NCI-H146 (cell line): ENCODE data around the gene KLHL29.

Experiments used
- DNase-seq: peaks from one replicate; lab custom pipeline; 2025; lab: John Stamatoyannopoulos, UW

The KLHL29 gene

DNA sequence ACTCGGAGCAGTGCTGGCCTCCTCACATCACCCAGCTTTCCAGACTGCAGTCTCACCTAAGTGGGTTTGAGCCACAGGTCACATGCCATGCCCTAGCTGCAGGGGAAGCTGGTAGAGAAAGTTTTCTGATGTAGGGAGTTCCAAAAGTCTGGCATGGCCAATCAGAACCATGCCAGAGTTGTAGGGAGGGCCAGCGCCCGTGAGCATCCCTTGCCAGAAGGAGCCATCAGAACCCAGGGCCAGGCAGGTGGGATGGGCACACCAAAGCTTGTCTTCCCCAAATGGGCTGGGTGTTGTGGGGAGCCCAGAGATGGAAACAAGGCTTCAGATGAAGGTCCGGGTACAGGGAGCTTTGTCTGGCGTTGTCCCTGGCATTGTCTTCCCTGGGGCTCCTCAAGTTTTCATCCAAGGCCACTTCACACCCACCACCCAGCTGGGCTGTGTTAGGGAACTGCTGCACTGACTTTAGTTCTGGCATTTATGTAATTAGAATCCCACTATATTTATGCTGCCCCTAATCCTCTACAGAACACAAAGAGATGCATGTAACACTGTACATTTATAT, 247.9 kb downstream of the KLHL29 start:
- DNase-seq: no peak

DNA sequence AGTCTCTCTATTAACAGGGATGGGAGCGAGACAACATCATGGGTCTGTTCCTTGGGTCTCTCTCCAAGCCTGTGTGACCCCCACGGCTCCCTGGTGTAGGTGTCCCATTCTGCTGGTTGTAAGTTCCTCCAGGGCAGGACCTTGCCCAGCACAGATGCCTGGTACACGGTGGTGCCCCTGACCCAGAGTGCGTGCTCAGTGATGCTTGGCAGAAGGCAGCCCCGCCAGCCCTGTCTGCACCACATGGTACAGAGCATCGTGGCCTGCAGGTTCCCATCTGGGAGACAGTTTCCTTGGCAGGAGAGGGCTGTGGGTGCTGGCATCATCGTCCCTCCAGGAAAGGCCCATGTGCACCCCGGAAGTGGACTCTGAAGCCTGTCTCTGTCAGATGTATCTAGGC, 249.0 kb downstream of the KLHL29 start:
- no peak for DNase-seq

DNA sequence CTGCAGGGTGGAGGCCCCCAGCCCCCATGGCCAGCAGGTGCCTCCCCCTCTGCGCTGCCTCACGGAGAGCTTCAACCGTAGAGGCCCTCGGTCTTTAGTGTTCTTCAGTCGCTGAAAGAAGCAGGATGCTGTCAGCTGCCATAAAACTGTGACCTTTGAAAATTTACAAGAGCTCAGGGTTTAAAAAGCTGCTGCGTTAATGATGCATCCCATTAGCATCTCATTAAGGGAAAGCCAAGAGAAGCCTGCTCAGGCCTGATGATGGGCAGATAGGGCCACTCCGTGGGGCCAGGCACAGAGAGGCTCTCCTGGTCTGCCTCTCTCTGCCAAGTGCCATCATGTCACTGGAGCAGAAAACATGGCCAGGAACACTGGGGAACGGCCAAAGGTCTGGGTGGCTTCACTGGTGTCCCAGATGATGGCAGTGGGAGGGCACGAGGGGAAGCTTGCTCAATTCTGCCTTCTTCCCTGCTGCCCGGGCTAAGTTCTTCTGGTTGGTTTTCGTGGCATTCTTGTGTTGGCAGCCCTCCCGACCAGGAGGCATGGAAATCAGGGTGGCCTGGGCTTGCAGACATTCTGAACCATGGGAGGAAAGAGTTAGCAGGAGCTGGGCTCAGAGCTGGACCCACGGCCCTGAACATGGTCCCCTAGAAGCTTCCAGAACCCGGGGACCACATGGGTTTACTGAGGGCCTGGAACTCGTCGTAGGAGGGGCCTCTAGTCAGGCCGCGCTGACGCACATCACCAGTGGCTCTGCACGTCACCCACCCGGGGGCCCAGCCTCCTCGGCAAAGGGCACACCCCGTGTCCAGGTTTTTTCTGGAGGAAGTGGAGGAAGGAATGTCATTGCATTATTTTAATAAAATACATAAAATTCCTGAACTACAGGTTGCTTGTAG, 250.7 kb downstream of the KLHL29 start:
- no peak for DNase-seq

DNA sequence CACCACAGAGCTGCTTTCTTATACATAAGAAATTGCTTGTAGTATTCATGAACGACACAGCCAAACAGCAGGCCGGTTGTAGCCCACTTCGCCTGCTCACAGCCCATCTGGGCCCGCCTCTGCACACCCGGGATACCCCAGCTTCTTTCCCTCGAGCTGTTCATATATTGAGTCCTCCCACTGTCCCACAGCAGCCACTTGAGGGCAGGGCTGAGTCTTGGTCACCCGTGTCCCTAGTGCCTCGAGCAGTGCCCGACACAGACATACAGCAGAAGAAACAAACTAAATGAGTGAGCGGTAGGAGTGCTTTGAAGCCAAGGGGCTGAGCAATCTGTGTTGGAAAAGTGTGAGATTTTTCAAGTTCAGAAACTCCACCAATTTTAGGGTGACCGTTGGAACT, 251.4 kb downstream of the KLHL29 start:
- DNase-seq: no peak

DNA sequence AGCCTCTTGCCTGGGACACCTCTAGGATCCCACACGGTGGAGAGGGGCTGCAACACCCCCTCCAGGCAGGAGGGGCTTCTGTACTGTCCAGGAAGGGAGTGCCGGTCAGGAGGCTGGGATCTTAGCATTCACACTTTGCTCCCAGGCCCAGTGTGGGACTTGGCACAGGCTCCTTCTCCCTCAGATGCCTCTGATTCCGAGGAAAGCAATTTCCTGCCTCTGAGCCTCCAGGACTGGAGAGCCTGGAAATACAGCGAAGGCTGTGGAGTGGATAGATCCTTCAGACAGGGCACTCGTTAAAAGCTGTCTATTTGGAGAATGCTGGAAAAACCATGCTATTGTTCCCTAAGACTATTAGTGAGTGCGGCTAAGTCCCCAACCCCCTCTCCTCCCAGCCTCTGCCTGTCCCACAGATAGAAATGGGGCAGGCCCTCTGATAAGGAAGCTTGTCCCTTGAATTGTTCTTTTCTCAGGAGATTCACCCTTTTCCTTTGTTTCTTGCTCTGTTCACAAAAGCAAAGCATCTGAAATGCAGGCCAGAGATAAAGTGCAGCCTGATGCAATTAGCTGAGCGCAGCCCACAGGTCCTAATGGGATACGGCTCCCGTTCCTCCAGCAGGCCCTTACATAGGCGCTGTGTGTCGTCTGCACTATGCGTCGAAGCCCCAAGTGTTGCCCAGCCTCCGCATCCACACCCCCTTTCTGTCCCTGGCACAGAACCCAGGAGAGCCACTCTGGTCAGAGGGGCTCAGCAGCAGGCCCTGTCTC, 252.2 kb downstream of the KLHL29 start:
- DNase-seq: no peak

DNA sequence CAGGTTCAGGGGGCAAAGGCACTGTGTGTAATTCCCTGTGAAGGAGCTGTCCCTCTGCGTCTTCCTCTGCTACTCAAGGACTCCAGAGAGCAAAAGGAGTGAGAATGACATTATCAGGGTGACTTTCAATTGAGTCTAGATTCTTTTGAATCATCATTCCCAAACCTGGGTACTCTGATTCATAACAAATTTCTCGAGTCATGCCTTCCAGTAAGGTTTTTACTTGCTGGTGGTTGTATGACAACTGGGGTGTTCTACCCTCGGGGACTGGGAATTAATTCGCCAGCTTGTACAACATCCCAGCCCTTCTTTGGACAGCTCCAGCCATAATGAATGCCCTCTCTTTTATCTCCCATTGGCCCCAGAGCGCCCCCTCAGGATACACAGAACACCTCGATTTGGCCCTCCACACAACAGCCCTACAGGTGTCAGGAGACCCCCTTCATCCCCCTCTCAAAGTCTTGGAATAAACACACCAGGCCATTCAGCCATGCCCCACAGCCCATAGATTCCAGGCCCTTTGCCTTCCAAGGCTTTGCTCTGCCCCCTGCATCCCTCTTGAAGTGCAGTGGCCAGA, 254.5 kb downstream of the KLHL29 start:
- no peak for DNase-seq

DNA sequence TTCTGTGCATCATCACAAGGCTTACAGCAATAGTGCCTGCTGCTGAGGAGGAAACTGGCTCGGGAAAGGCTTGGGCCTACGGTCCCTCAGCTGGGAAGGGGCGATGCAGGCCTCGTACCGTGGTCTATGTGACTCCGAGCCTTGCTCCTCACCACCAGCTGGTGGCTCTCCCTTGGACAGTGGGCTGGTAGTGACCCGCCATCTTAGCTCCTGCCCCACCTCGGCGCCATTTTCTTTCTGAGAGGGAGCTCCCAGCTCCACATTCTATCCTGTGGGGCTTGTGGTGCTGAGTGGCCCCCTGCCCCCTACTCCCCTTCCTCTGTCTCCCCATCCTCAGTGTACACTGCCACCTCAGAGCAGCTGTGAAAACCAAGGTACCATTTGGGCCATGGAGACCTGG, 255.7 kb downstream of the KLHL29 start:
- no peak for DNase-seq

DNA sequence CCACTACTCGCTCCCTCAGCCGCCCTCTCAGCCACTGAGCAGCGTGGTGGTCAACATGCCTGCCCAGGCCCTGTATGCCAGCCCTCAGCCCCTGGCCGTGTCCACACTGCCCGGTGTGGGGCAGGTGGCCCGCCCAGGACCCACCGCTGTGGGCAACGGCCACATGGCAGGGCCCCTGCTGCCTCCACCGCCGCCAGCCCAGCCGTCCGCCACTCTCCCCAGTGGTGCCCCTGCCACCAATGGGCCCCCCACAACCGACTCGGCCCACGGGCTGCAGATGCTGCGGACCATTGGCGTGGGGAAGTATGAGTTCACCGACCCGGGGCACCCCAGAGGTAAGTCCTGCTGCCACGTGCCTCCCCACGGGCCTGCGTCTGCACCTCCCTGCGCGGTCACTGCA, 257.5 kb downstream of the KLHL29 start:
- DNase-seq: no peak

DNA sequence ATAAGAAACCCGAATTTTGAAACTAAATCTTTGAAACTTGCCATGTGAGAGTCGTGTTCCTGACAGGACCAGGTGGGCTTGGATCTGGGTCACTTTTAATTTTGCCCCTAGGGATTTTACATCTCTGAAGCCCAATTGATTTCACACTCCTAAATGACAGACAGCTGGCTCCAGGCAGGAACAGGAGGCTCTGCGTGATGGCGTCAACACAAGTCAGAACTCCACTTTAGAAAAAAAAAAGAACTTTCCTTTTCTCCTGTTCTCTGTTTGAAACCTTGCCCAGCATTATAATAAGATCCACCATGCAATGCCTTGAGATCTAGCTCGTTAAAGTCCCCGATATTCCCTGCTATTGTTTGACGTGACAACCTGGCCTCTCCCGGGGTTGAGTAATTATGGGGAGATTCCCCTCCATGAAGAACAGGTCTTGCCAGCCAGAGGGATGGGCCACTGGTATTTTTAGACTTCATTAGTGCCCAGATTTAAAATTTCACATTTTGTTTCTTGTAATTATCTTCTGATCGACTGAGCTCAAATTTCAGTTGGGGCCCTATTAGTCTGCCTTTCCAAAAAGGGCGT, 260.3 kb downstream of the KLHL29 start:
- DNase-seq: no peak

DNA sequence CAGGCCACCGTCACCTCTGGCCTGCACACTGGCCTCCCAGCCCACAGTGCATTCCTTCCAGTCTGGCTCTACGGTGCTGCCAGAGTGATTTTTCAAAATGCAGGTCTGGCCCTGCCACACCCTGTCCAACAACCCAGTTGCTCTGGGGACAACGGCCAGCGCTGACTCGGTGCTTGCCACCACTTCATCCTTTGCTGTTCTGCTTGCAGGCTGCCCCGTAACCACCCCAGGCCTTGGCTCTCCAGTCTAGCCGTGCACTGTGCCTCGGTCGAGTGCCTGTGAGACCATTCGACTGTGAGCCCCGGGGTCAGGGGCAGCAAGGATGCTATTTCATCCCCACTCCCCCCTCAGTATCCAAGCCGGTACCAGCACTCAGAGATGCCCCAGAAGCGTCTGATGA, 262.6 kb downstream of the KLHL29 start:
- DNase-seq: no peak

DNA sequence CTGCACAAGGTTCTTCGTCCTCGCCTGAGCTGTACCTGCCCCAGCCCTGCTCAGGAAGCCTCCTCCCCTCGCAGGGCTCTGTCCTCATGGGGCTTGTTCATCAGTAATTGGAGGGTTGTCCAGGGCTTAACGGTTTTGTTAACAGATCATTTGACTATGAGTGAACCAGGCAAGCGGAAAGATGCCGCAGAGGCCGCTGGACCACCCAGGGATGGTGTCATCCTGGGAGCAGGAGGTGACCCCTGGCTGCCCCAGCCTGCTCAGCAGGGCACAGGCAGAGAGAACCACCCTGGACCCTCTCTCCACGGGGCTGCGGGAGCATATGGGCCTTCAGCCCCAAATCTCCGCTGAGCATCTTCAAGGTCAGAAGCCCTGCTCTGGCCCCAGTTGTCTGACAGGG, 264.3 kb downstream of the KLHL29 start:
- no peak for DNase-seq

DNA sequence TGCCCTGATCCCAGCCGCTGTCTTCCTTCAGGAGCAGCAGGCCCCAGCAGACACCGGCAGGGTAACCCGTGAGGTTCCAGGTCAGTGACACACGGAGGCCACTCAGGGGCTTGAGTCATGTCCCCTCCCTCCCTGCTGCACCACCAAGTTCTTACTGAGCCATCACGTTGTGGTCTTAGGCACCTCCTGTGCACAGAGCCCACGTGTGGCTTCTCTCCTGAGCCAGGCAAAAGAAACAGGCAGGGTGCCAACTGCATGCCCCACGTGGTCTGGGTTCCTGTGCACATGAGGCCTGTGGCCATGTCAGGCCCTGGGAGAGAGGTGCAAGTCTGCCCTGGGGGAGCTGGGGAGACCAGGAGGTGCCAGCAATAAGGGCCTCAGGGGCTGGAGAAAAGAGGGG, 264.8 kb downstream of the KLHL29 start:
- no peak for DNase-seq

DNA sequence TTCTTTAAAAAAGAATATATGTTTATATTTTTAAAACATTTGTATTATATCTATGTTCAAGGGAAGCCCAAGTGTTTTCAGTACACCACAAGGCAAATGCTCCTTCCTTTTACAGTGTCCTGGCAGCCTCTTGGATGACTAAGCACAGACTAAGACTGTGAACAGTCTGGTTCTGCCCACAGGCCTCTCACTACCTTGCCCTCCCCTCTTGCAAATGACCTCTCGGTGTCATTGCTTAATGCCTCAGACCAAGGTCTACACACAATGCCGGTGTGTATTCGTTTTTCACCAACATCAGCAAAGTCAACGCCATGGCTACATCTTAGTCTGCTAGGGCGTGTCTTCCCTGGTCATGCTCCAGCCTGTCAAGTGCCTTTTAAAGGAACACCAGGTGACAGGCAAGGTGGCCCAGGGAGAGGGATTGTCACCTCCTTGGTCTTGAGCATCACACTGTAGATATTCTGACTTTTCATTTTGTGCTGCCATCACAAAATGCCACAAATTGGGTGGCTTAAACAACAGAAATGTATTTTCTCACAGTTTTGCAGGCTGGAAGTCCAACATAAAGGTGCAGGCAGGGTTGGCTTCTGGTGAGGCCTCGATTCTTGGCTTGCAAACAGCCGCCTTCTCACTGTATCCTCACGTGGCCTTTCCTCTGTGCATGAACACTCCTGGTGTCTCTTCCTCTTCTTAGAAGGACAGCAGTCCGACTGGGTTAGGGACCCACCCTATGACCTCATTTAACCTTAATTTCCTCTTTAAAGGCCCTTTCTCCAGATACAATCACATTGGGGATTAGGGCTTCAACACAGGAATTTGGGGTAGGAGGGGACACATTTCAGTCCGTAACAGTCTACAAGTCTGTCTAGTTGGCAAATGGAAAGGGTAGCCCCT, 266.5 kb downstream of the KLHL29 start:
- DNase-seq: no peak

DNA sequence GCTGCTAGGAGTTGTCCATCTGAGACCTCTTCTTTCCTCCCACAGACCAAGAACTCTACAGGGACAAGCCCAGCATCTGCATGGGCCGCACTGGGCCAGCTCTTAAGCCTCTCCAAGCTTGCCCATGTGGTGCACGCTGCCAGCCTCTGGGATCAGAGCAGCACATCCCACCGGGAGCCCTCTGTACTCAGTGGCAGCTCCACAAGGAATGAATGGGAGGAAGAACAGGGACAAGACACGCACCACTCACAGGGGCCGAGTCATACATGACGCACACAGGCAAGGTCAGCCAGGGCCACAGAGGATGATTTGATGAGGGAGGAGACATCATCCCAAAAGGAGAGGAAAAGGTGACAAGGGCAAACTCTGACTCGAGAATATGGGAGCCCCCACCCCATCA, 268.3 kb downstream of the KLHL29 start:
- DNase-seq: no peak

DNA sequence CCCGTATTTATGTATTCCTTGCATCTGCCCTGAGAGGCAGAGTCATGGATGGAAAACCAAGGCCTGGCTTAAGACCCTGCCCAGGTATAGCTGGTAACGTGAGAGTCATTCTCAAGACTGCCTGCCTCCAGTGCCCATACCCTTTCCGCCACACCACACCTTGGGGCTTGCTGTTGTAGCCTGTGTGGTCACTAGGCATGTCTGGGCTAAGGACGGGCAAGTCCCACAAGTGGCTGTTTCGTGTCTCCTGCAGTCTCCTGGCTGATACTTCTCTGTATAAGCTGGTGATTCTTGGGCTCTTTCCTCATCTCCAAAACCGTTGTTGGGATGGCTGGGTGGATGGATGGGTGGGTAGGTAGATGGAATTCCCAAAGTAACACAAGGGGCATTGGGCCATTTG, 269.8 kb downstream of the KLHL29 start:
- DNase-seq: no peak

DNA sequence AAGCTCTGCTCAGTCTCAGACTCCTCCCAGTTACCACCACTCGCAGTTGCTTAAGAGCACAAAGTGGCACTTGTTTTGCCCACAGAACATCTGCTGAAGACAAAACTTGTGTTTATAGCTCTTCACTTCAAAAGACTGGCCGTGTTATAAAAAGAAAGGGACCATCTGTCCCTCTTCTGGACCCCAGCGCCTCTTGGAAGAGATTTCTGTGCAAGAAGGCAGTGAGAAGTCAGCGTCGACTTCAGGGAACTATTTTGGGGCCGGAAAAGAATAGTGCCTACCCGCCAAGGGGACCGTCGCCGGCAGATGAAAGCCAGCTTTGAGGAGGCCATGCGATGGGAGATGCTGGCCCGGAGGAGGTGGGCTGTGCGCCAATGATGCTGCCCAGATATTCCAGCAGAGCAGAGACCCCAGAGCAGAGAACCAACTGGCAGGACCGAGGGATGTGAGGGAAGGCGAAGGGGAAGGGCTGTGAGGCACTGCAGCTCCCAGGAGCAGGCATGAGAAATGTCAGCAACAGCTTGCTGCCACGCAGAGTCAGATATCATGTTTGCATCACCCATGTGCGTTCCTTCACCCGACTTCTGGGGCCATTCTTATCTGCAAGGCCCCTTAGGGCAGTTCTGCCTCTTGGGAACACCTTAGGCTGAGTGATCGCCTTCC, 271.1 kb downstream of the KLHL29 start:
- DNase-seq: no peak

DNA sequence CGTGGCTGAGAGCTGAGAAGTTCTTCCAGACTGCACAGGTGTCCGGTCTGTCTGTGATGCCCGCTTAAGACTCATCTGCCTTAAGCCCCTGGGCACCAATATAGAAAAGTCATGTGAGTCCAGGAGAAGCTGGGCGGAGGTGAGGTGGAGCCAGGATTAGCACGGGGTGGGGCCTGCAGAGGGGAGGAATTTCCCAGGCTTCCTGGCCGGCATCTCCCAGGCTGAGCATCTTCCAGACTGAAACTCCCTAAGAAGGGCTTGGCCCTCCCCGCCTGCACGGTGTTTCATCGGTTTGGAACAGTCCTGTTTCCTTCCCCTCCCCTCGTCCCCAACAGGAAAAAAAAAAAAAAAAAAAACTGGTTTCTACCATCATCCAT, 271.6 kb downstream of the KLHL29 start:
- DNase-seq: no peak

DNA sequence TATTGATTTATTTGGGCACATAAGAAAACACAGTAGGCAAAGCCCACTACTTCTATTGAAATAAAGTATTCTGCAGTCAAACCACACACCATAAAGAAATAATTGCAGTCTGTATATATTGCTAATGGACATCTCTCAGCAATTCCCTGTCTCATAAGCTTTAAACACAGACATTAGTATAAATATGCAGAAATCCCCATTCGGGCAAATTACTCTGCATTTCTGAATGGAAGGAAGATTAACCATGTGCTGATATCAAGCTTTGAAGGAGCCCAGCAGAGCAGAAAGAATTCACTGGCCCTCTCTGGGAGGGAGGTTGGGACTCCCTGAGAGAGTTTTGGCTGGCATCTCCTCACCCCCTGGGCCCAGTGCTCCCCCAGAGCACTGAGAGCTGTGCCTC, 272.4 kb downstream of the KLHL29 start:
- DNase-seq: no peak

DNA sequence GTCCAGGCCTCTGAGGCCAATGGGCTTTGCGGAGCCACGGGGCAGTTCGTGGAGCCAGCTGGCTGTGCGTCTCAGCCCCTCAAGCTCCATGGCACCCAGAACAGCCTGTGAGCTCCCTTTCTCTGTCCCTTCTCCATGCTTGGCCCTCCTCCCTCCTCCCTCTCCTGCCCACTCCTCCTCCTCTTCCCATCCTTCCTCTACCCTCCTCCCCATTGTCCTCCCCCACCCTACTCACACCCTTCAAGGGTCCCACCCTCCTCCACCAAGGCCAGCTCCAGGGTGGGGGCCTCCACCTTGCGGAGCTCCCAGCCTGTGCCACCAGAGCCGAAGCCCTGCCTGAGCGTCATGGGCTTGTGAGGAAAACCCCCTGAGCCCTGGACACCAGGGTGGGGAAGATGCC, 273.0 kb downstream of the KLHL29 start:
- DNase-seq: no peak

DNA sequence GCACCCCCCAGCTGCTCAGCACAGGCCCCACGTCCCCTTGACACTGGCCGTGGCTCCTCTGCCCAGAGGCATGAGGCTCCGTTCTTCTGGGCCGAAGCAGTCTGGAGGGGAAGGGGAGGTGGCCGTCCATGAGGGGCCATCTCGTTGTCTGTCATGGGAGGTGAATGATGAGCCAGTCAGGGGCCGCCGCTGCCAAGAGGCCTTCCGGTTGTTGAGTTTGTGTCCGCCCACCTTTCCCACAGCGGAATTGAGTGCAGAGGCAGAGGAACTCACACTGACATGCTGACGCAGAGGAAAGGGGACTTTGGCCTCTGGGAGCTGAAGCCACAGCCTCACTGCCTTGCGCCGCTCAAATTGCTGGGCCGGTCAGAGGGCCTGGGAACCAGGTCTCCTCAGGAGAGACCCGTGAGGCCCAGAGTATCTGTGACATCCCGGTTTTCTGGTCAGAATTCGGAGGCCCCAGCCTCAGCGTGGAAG, 273.5 kb downstream of the KLHL29 start:
- DNase-seq: no peak

DNA sequence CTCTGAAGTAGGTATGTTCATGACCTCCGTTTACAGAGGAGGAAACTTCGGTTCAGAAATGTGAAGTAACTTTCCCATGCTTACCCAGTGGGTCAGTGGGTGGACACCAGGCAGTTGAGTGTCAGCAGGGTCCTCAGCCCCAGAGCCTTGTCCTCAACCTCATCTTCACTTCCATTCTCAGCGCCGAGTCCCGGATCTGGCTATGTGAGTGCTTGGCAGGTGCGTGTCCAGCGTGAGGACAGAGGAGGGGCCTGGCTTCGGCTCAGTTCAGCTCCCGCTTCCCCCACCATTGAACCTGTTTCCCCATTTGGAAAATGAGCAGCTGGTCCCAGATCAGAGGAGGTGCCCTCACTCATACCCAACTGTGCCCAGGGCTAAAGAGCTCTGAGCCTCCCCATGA, 274.3 kb downstream of the KLHL29 start:
- no peak for DNase-seq
